C4-2B (cell line): ENCODE data around the gene PRSS27.

ENCODE experiments used
- ZFX ChIP-seq: fragments of 450-650 bp; IDR thresholded peaks from 2 replicates; pipeline ENCODE4 v1.6.1; 2017
- TF ChIP-seq, protein P1 (sequence below): fragments of 450-650 bp; conservative IDR thresholded peaks from 2 replicates; pipeline ENCODE4 v1.5.1; 2017; ENCODE audit warnings: mild to moderate bottlenecking

GRCh38 chr16:2701713-2702437, 18.1 kb downstream of the PRSS27 start:
- TF ChIP-seq, protein P1, sequence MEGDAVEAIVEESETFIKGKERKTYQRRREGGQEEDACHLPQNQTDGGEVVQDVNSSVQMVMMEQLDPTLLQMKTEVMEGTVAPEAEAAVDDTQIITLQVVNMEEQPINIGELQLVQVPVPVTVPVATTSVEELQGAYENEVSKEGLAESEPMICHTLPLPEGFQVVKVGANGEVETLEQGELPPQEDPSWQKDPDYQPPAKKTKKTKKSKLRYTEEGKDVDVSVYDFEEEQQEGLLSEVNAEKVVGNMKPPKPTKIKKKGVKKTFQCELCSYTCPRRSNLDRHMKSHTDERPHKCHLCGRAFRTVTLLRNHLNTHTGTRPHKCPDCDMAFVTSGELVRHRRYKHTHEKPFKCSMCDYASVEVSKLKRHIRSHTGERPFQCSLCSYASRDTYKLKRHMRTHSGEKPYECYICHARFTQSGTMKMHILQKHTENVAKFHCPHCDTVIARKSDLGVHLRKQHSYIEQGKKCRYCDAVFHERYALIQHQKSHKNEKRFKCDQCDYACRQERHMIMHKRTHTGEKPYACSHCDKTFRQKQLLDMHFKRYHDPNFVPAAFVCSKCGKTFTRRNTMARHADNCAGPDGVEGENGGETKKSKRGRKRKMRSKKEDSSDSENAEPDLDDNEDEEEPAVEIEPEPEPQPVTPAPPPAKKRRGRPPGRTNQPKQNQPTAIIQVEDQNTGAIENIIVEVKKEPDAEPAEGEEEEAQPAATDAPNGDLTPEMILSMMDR, result no peak
- no peak for TF ChIP-seq ZFX
